HepG2 (cell line): Measurements from ENCODE around the gene KIN. TPM values are rescaled to one million over a fixed set of nuclear protein-coding genes. Genes with fewer than 3 reads are reported as not detected.
A peak's percentile ranks its signal among the peaks of the same experiment; 100 is the strongest.

Source experiments
- DPF2 ChIP-seq: sonication (generic); formaldehyde crosslinking; IDR thresholded peaks from 2 replicates; pipeline ENCODE4 v1.4.0; 2020; ENCODE audit warnings: mild to moderate bottlenecking, low read depth, missing genetic modification reagents, borderline replicate concordance
- ELF4 ChIP-seq: sonication (generic); formaldehyde crosslinking; IDR thresholded peaks from 2 replicates; pipeline ENCODE4 v1.5.0; 2020; ENCODE audit warnings: missing genetic modification reagents, mild to moderate bottlenecking, moderate library complexity, borderline replicate concordance
- FOXP1 ChIP-seq, 2 experiments: fragments of 450-650 bp in 1 of 2; IDR thresholded peaks; 2 replicates each; pipeline ENCODE4 v1.6.1; 2017 to 2018; ENCODE audit warnings: antibody characterized with exemption in 1 of 2
- HNF1B ChIP-seq: sonication (generic); formaldehyde crosslinking; IDR thresholded peaks from 2 replicates; pipeline ENCODE4 v1.5.1; 2020; ENCODE audit warnings: mild to moderate bottlenecking, moderate library complexity, missing genetic modification reagents
- HNRNPUL1 ChIP-seq: fragments of 200-400 bp; formaldehyde crosslinking; IDR thresholded peaks from 2 replicates; pipeline ENCODE4 v1.6.1; 2017; ENCODE audit warnings: low read depth, mild to moderate bottlenecking, low read length, moderate library complexity
- KAT2B ChIP-seq: fragments of 150-350 bp; IDR thresholded peaks from 2 replicates; pipeline ENCODE4 v1.6.1; 2014; ENCODE audit warnings: low read depth, low read length, borderline replicate concordance
- MED1 ChIP-seq: sonication (generic); formaldehyde crosslinking; IDR thresholded peaks from 2 replicates; pipeline ENCODE4 v1.4.0; 2020; ENCODE audit warnings: missing genetic modification reagents
- NR2F6 ChIP-seq, 2 experiments: IDR thresholded peaks; 2 replicates each; pipeline ENCODE4 v1.6.1; 2016; ENCODE audit warnings: antibody characterized with exemption in 1 of 2, mild to moderate bottlenecking in 1 of 2
- PAXIP1 ChIP-seq: sonication (generic); formaldehyde crosslinking; conservative IDR thresholded peaks from 2 replicates; pipeline ENCODE4 v1.4.0; 2020; ENCODE audit warnings: mild to moderate bottlenecking, missing genetic modification reagents, moderate library complexity
- RARA ChIP-seq: IDR thresholded peaks from 2 replicates; pipeline ENCODE4 v1.6.1; 2016; ENCODE audit warnings: missing genetic modification reagents, missing compliant biosample characterization
- REPIN1 ChIP-seq: sonication (generic); formaldehyde crosslinking; IDR thresholded peaks from 2 replicates; pipeline ENCODE4 v1.8.0; 2022; ENCODE audit warnings: missing genetic modification reagents, low read depth, mild to moderate bottlenecking, borderline replicate concordance
- SSRP1 ChIP-seq: IDR thresholded peaks from 2 replicates; pipeline ENCODE4 v1.6.1; 2016; ENCODE audit warnings: control low read depth
- TCF12 ChIP-seq, 2 experiments: fragments of 450-650 bp in 1 of 2; sonication (generic) in 1 of 2; formaldehyde crosslinking in 1 of 2; IDR thresholded peaks; 2 replicates each; pipeline versions ENCODE4 v1.6.1 to v1.8.0; 2017 to 2022; ENCODE audit warnings: antibody characterized with exemption in 1 of 2, mild to moderate bottlenecking in 1 of 2, missing genetic modification reagents in 1 of 2, moderate library complexity in 1 of 2
- ZIK1 ChIP-seq: sonication (generic); formaldehyde crosslinking; IDR thresholded peaks from 2 replicates; pipeline ENCODE4 v1.5.0; 2020; ENCODE audit warnings: mild to moderate bottlenecking, low read depth, missing genetic modification reagents, borderline replicate concordance
- ZNF12 ChIP-seq: sonication (generic); formaldehyde crosslinking; IDR thresholded peaks from 2 replicates; pipeline ENCODE4 v1.5.0; 2020; ENCODE audit warnings: missing genetic modification reagents
- ZNF414 ChIP-seq: sonication (generic); formaldehyde crosslinking; IDR thresholded peaks from 2 replicates; pipeline ENCODE4 v1.5.0; 2020; ENCODE audit warnings: missing genetic modification reagents
- ZNF574 ChIP-seq: sonication (generic); formaldehyde crosslinking; IDR thresholded peaks from 2 replicates; pipeline ENCODE4 v1.4.0; 2020; ENCODE audit warnings: missing genetic modification reagents
- ZNF737 ChIP-seq: sonication (generic); formaldehyde crosslinking; IDR thresholded peaks from 2 replicates; pipeline ENCODE4 v1.5.0; 2020; ENCODE audit warnings: missing genetic modification reagents, mild to moderate bottlenecking, borderline replicate concordance
- ZNF781 ChIP-seq: sonication (generic); formaldehyde crosslinking; IDR thresholded peaks from 2 replicates; pipeline ENCODE4 v1.5.1; 2020; ENCODE audit warnings: borderline replicate concordance, mild to moderate bottlenecking, missing genetic modification reagents; ENCODE audit errors: not compliant biosample characterization
- ZNF788 ChIP-seq: sonication (generic); formaldehyde crosslinking; IDR thresholded peaks from 2 replicates; pipeline ENCODE4 v1.5.0; 2020; ENCODE audit warnings: mild to moderate bottlenecking, missing genetic modification reagents, borderline replicate concordance
- polyA plus RNA-seq, 8 experiments: library from polyadenylated mRNA; depleted of rRNA in 3 of 8; stranded (reverse) in 7 of 8; unstranded in 1 of 8; fragments of >200 nt; fragmentation: Illumina TruSeq in 4 of 8; extraction: Trizol in 4 of 8; gene quantifications; 2 replicates each; pipeline versions ENCODE4 v1.2.1 to v1.2.3, GENCODE V29; 2011 to 2016; ENCODE audit warnings: low read depth in 4 of 8, missing spikeins in 1 of 8, mixed read lengths in 1 of 8; ENCODE audit not compliant: insufficient read depth in 1 of 8
- total RNA-seq, 5 experiments: library from RNA; depleted of rRNA; stranded (reverse); fragments of >200 nt; fragmentation: Illumina TruSeq; extraction: Trizol; gene quantifications; 2 replicates each; pipeline ENCODE4 v1.2.3, GENCODE V29; 2016; ENCODE audit warnings: low read depth in 1 of 5

The KIN gene
- total and polyA plus RNA-seq, 2 of the 13 experiments (the other 11 are each of a cell fraction or from before 2014, with no cell fraction given), result 4.9 to 23.2 TPM

GRCh38 chr10:7707102-7707501 lies 80.7 kb downstream of the KIN start (continued):
- peak; percentile 95 for TF ChIP-seq PAXIP1 (CRISPR knock-in tag)
- no peak for TF ChIP-seq ELF4 (CRISPR knock-in tag)
- peak; percentile 45; the same call in 1 of the 2 replicates for TF ChIP-seq REPIN1 (CRISPR knock-in tag)
- TF ChIP-seq ZNF788 (CRISPR knock-in tag), result no peak
- peak; percentile 97 for TF ChIP-seq DPF2
- peak; percentile 77; the same call in 1 of the 2 replicates for TF ChIP-seq ZNF414 (CRISPR knock-in tag)
- peak; percentile 62; the same call in 1 of the 2 replicates for TF ChIP-seq ZNF12 (CRISPR knock-in tag)
- TF ChIP-seq TCF12 (IDR thresholded peaks at IDR 0.05), result no peak
- TF ChIP-seq TCF12 (CRISPR knock-in tag; IDR thresholded peaks at IDR 0.05), result peak; percentile 84; the same call in 1 of the 2 replicates
- TF ChIP-seq RARA, result peak; percentile 90
- peak; percentile 89 for TF ChIP-seq HNRNPUL1
- TF ChIP-seq KAT2B, result peak; percentile 98
- TF ChIP-seq FOXP1 (IDR thresholded peaks at IDR 0.05), result peak; percentile 33; the same call in 1 of the 2 replicates
- TF ChIP-seq FOXP1 (CRISPR knock-in tag; IDR thresholded peaks at IDR 0.05), result peak; percentile 93
- TF ChIP-seq NR2F6 (IDR thresholded peaks at IDR 0.05), result peak; percentile 93
- peak; percentile 89 for TF ChIP-seq NR2F6 (CRISPR knock-in tag; IDR thresholded peaks at IDR 0.05)
- TF ChIP-seq ZNF781 (CRISPR knock-in tag), result no peak
- no peak for TF ChIP-seq ZNF737 (CRISPR knock-in tag)
- TF ChIP-seq ZNF574, result no peak
- no peak for TF ChIP-seq ZIK1 (CRISPR knock-in tag)
- peak; percentile 96 for TF ChIP-seq MED1 (CRISPR knock-in tag)
- peak; percentile 89 for TF ChIP-seq HNF1B (CRISPR knock-in tag)
- TF ChIP-seq SSRP1 (CRISPR knock-in tag), result no peak
